GM18520 (cell line): ENCODE measurements around the gene NAMPT.
"Not testable (repeated sequence)": the region's sequence is repeated elsewhere in the genome, so short reads cannot be mapped to it uniquely, and the experiment has no call there.

ENCODE experiments used
- ATAC-seq: cut with Tn5 transposase; IDR thresholded peaks from one replicate; pipeline ENCODE4 v1.9.1; 2021; ENCODE audit not compliant: unreplicated experiment

NAMPT gene

DNA sequence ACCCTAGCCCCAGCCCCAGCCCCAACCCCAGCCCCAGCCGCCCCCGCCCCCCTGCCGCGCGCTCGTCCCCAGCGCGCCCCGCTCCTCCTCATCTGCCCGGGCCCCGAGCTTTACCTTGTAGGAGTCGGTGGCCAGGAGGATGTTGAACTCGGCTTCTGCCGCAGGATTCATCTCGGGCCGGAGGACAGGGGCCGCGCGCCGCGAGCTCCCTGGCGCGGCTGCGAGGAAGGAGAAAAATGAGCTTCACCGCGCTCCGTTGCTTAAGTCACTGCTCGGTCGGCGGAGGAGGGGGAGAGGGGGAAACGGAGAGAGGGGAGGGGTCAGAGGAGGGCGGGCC, at the start of gene NAMPT:
Gene NAMPT (minus strand): TSS at position 270 of the 337 bp plus-strand sequence. CDS start 99 bp downstream, at position 171.
- no peak for ATAC-seq

DNA sequence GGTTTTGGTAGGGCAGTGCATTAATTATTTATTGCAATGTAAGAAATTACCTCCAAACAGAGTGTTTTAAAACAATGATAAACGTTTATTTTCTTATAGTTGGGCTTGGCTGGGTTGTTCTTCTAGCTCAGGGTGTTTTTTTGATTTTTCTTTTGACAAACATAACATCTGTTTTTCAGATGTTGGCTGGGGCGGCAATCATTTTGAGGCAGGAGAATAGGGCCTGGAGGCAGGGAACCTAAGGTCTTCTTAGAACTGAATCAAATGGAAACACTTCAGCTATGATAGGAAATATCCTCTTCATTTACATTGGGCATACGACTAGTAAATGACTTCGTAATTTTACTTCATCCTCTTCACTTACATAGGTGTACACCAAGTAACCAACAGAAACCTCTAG, 47.4 kb upstream of the NAMPT start:
- no peak for ATAC-seq

DNA sequence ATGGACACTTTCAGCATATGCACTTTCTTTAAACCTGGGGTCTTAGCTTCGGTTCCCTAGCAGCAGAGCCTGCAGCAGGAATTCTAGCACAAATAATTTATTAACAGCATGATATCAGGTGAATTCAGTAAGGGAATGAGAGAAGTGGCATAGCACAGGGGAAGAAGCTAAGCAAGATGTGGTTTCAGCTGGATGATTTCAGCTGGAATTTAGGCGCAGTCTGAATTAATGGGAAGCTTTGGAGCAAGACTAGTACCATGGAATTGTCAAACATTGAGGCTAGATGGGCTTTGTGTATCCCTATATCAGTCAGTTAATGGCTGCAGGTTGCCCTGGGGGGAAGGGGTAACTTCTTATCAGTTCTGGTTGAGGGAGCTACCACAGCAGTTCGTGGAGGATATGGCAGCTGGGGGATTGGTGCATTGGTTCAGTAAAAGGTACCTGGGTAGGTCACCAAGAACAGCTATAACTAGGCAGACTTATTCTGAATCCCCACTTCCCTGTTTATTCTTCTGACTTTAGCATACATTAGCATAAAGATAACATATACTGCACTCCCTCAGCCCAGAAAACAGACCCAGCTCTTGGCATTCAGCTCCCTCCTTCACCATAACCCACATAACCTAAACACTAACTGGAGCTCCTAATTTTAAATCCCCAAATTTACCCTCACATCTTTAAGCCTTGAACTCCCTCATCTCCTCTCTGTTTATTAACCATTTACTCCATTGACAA, 46.8 kb upstream of the NAMPT start:
- ATAC-seq: no peak

DNA sequence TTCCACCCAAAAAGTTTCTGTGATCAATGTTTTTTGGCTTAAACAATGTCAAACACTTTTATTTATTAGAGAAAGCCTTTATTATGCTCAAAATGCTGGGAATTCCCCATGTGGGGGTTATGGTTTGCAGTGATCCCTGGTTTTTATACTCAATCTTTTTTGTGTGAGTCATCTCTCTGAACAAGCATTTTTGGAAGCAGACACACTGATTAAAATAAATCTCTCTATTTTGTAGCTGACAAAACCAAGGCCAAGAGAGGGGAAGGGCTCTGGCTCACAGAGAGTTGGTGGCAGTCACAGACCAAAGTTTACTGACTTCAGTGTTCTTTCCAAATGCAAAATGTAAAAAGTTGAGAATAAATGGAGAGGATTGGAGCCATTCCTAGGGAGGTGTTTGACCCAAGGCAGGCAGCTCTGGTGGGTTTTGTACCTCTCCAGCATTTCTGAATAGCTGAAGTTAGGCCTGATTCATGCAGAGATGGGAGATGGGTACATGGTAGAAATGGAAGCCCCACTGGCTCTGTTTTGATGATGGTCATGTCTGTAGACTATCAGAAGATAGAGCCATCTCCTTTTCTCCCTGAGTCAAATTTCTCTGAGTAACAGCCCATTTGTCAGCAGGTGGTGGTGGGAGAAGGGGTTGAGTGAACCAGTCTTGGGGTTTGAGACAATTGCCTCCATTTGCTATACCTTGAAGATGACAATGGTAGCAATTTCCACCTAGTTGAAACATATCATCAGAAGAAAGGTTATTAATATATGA, 45.4 kb upstream of the NAMPT start:
- ATAC-seq: no peak

DNA sequence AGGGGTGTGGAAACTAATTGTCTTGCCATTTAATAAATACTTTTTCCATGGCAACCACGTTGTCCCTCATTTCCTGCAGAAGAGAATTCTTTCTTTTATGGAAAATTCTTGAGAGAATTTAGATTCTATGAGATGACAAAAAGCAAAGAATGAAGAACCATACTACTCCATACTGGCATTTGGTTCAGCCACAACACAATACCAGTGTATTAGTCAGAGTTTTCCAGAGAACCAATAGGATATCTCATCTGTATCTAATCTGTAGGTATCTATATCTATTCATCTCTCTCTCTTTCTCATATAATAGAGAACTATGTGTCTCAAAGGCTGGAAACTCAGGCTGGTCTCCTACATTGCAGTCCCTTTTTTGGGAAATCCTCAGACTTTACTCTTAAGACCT, 44.6 kb upstream of the NAMPT start:
- ATAC-seq: no peak

DNA sequence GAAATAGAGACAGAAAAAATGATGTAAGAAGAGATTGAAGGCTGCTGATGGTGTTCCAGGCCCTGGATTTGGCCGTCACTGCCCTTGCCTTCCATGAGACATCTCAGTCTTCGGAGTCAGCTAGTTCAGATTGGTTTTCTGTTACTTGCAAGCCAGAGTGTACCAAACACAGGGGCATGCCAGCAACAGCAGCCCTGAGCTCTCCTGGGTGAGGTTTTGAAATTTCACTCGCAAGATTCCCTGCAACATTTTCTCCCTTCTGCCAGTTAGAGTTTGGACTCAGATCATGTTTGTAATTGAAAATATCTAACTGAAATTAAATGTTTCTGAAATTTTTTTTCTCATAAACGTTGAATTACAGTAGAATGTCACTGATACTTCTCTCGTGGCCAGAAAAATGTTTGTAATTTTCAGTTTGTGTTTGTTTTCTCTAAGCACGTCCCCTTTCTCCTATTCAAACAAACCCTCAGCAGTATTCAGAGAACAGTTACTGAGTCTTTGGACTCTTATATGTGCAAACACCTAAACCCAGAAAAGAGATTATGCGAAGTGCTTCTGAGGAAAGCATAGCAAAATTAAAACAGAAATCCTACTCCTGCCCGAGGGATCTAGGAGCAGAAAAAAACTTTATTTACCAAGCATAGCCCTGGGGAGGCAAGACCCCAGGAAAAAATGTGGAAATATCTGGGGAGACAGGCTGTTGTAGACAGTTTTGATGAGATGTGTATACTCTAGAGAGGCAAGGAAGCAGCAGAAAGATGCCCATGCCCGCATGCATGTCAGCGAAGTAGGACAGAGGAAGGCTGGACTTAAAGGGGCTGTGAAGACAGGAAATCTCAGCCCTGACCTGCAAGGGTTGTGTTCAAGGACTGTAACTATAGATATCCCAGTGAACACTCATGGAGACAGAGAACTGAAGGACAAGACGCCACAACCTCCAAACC, 43.0 kb upstream of the NAMPT start:
- ATAC-seq: no peak

DNA sequence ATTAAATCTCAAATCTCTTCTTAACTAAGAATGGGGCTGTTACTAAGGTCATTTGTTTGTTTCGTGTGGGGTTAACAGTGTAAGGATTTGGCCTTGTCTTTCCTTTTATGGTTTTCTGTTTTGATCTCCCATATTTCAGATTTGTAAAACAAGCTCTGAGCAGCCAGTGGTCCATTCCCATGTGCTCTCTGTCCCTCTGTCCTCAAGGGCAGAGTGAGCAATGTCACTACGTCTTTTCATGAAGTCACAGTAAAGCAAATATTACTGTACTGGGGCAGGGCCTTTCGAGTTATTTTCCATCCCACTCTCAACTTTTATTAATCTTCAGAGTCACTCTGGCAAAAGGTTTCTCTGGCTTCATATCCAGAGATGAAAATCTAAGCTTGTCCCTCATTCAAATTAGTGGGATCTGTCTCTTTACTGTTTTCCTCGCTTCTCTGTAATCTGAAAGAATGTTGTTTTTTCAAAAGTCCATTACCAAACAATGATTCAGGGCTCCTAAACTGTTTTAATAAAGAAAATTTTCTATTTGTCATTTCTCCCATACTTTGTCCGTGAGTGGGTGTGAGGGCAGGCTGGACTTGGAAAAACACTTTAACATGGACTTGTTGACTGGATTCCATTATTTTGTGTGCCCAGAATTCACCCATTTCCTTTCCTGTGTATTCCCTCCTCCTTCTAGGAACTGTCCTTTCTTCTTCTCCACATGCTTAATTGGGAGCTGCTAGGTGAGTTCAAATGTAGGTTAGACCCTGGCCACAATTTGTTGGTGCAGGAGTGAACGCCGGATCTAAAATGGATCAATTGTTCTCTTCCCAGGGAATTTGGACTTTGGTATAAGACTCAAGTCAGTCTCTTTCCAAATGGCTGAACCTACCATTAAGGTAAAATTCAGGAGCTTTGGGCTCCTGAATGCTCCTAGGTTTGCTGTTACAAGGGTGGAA, 42.1 kb upstream of the NAMPT start:
- no peak for ATAC-seq

DNA sequence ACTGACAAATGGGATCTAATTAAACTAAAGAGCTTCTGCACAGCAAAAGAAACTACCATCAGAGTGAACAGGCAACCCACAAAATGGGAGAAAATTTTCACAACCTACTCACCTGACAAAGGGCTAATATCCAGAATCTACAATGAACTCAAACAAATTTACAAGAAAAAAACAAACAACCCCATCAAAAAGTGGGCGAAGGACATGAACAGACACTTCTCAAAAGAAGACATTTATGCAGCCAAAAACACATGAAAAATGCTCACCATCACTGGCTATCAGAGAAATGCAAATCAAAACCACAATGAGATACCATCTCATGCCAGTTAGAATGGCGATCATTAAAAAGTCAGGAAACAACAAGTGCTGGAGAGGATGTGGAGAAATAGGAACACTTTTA, 39.7 kb upstream of the NAMPT start:
- not testable (repeated sequence) for ATAC-seq

DNA sequence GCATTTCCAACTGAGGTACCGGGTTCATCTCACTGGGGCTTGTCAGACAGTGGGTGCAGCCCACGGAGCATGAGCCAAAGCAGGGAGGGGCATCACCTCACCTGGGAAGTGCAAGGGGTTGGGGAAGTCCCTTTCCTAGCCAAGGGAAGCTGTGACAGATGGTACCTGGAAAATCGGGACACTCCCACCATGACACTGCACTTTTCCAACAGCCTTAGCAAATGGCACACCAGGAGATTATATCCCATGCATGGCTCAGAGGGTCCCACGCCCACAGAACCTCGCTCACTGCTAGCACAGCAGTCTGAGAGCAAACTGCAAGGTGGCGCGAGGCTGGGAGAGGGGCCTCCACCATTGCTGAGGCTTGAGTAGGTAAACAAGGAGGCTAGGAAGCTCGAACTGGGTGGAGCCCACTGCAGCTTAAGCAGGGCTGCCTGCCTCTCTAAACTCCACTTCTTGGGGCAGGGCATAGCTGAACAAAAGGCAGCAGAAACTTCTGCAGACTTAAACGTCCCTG, 35.5 kb upstream of the NAMPT start:
- not testable (repeated sequence) for ATAC-seq

DNA sequence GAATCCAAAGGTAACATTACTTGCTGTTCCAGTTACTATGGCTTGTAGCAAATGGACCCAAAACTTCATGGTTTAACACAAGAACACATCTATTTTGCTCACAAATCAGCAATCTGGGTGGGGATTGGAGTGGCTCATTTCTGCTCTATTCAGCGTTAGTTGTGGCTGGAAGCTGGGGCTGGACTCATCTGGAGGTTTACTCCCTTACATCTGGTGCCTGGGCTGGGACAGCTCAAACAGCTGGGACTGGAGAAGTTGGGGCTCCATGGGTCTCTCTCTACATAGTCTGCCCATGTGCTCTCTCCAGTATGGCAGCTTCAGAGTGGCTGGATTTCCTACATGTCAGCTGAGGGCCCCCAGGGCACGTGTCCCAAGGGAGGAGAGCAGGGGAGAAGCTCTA, 33.7 kb upstream of the NAMPT start:
- no peak for ATAC-seq

DNA sequence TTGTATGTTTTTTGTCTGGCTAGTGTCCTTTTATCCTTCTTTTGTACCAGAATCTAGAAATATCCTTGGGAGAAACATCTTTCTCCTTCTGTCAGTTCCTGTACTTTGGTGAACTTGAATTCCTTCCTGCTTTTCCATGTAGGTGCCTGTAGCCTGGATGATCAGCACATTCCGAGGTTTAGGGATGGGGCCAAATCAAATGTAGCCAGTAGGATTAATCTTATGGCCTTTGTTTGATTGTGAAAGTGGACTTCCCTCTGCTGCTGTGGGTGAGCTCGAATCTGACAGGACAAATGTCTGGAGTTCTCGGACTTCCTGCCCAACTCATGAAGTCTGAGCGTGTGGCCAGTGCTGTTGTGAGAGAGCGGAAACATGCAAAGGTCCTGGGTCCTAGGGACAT, 33.2 kb upstream of the NAMPT start:
- no peak for ATAC-seq

DNA sequence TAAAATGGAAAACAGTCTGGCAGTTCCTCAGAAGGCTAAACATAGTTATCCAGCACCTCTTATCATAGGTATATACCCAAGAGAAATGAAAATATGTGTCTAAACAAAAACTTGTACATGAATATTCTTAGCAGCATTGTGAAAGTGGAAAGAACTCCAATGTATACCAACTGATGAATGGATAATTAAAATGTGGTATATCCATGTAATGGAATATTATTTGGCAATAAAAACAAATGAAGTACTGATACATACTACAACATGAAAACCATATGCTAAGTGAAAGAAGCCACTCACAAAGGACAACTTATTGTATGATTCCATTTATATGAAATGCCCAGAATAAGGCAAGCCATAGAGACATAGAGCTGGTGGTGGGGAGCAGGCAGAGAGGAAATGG, 32.2 kb upstream of the NAMPT start:
- no peak for ATAC-seq

DNA sequence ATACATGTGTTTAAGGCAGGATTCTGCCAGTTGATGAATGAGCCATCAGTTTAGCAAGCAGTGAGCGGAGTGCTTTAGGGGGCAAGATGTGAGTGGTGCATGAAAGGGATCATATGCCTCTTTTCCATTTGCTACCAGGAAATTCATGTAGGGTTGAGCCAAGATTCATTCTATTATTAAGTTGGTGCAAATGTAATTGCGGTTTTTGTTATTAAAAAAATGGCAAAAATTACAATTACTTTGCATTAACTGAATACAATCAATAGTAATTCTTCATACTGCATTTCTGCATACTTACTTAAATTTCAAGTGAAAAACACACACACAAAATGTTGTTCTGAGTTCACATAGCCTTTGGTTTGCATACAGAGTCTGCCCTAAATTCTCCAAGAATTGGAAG, 30.1 kb upstream of the NAMPT start:
- ATAC-seq: no peak

DNA sequence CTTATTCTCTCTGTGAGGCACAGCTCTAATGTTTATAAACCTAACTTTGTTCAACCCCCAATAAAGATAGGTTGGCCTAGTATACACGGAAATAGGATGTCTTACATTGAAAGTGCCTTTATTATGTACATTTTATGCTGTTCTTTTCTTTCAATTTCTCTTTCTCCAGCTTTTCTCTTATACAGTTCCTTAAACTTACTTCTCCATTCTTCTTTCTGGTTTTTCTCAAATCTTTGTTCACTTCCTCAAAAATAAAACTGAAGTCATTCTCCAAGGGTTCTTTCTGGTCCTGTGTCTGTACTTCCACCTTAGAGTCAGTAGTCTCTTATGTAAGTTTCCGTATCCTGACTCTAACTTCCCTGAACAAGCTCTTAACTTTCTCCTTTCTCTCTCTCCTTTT, 29.2 kb upstream of the NAMPT start:
- no peak for ATAC-seq

DNA sequence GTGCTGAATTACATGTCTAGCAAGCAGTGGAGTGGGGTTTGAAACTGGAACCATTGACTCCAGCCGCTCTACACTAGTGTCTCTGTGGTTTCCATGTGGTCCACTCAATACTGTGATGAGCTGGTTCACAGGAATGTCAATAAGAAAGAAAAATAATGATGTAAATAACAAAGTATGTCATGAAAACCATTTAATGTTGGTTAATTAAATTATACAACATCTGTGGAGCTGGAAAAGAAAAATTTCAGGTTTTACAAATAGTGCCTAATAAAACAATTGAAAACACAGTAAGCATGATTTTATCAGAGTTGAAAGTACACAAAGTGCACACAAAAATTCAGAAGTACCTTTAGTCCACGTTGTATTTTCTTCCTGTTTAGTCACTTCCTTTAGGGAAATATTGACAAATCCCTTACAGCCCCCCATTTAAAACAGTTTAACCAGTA, 28.7 kb upstream of the NAMPT start:
- ATAC-seq: no peak

DNA sequence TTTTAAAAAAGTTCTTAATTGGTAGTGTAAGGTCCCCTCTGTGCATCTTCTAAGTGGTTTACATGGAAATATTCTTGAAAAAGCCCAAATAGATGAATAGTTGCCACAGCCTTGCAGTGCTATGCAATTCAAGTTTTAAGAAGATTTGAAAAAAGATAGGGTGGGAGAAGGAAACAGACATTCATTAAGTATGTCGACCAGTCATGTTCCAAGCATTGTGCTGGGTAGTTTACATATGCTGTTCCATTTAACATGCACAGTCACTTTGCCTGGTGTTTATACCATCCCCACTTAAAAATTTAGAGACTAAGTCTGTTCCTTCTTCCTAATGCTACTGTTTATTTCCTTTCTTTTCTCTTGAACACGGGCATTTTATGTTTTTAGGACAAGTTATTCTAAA, 28.1 kb upstream of the NAMPT start:
- ATAC-seq: no peak

DNA sequence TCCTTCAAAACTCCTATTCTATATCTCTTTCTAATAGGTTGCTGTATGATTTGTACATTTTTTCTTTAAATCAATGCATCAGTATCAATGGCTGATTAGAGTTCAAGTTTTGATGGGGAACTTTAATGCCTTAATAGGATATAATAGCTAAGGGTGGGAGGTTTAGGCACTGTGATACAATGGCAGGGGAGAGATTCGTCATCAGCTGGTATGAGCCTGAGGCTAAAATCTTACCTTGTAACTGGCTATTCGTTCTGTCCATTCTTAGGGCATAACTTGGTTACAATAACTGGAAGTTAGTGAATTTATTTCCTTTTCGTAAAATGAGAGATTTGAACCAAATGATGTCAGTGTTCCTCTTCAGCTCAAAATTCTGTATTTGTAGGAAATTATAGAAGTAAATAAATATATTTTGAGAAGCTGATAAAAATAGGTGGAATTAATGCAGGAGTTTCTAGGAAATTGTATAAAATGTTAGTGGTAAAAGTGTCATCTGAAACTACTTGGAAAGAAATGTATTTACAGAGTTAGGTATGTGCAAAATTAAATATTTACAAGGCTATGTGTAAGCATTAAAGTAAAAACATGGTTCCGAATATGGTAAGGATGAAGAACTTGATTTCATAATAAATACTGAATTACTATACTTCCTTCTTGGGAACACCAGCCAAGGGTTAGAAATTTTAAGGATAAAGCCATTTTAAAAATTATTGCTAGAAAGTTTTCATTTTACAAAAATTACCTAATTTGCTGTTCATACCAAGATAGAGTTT, 27.5 kb upstream of the NAMPT start:
- no peak for ATAC-seq

DNA sequence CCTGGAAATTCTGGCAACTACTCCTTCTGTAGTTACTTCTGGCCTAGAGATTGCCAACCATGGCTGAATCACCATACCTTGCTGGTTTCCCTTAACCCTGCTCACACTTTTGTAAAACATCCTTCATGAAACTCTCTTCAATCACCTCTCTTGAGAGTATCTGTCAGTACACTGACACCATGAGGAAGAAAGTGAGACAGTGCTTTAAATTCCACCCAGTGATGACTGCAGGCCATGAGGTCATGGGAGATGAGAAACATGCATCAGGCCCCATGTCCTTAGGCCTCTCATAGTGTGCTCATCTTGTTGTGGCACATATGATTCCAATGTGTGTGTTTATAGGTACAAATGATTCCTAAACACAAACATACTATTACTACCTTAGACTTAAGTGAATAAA, 24.6 kb upstream of the NAMPT start:
- no peak for ATAC-seq

DNA sequence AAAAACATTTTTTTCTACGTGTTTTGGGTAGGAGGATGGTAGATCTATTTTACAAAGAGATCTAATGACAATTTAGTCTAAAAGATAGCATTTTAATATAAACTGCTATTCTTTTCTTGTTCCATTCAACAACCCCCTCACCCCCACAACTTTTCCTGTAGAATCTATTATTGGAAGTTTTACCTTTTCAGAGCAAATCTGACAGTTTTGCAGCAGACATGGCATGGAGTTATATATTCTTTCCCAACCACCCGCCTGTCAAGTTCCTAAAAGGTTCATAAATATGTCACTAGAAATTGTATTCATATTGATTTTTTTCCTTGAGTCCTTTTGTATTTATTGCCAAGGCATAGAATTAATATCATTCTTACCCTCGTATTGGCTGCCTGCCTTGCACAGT, 21.5 kb upstream of the NAMPT start:
- no peak for ATAC-seq
